OCI-LY1 (cell line): ENCODE results near the gene ADAMTS18.

Source experiments
- H2AFZ ChIP-seq: fragments of 200-600 bp; sonication (generic), shearing (Covaris generic); 2 replicates; pipeline ENCODE4 v1.6.0; 2014; ENCODE audit warnings: antibody characterized with exemption, mild to moderate bottlenecking, low read length
- H3F3A ChIP-seq: fragments of 200-600 bp; sonication (generic), shearing (Covaris generic); 2 replicates; pipeline ENCODE4 v1.6.0; 2014; ENCODE audit warnings: mild to moderate bottlenecking, antibody characterized with exemption, low read length, moderate library complexity; ENCODE audit not compliant: insufficient read depth
- H3K27ac ChIP-seq: fragments of 200-600 bp; sonication (generic); 2 replicates; pipeline ENCODE4 v1.5.1; 2014; ENCODE audit warnings: low read length, mixed run types, mild to moderate bottlenecking, low read depth; ENCODE audit not compliant: poor library complexity, severe bottlenecking
- H3K27me3 ChIP-seq: fragments of 200-600 bp; sonication (generic); 2 replicates; pipeline ENCODE4 v1.6.0; 2014; ENCODE audit warnings: antibody characterized with exemption, mild to moderate bottlenecking, low read length, moderate library complexity; ENCODE audit not compliant: insufficient read depth
- H3K36me3 ChIP-seq: fragments of 200-600 bp; sonication (generic); 2 replicates; pipeline ENCODE4 v1.6.1; 2014; ENCODE audit warnings: mild to moderate bottlenecking, antibody characterized with exemption, low read length, moderate library complexity, mixed read lengths; ENCODE audit not compliant: insufficient read depth
- H3K4me1 ChIP-seq: fragments of 200-600 bp; sonication (generic); 2 replicates; pipeline ENCODE4 v1.5.1; 2014; ENCODE audit warnings: mild to moderate bottlenecking, low read length, moderate library complexity; ENCODE audit not compliant: insufficient read depth, severe bottlenecking
- H3K4me2 ChIP-seq: fragments of 200-600 bp; sonication (generic), shearing (Covaris generic); 2 replicates; pipeline ENCODE4 v1.6.1; 2014; ENCODE audit warnings: low read length
- H3K4me3 ChIP-seq: fragments of 200-600 bp; sonication (generic); 2 replicates; pipeline ENCODE4 v1.5.1; 2014; ENCODE audit warnings: low read length, low read depth, mild to moderate bottlenecking, mixed read lengths; ENCODE audit not compliant: poor library complexity, severe bottlenecking
- H3K79me2 ChIP-seq: fragments of 200-600 bp; shearing (Covaris generic); 2 replicates; pipeline ENCODE4 v1.6.1; 2016; ENCODE audit warnings: mixed run types, low read length, mixed read lengths; ENCODE audit not compliant: insufficient read depth
- H3K9ac ChIP-seq: fragments of 200-600 bp; sonication (generic), shearing (Covaris generic); 2 replicates; pipeline ENCODE4 v1.6.1; 2014; ENCODE audit warnings: mild to moderate bottlenecking, low read length, mixed read lengths
- H3K9me2 ChIP-seq: fragments of 200-600 bp; sonication (generic), shearing (Covaris generic); 2 replicates; pipeline ENCODE4 v1.6.1; 2014; ENCODE audit warnings: low read depth, mild to moderate bottlenecking, low read length, mixed read lengths
- H3K9me3 ChIP-seq: fragments of 200-600 bp; shearing (Covaris generic); 2 replicates; pipeline ENCODE4 v1.6.1; 2014; ENCODE audit warnings: low read length, mixed read lengths
- H4K20me1 ChIP-seq: fragments of 200-600 bp; sonication (generic), shearing (Covaris generic); 2 replicates; pipeline ENCODE4 v1.6.0; 2016; ENCODE audit warnings: mild to moderate bottlenecking, low read length; ENCODE audit not compliant: insufficient read depth
- CTCF ChIP-seq: fragments of 200-600 bp; sonication (generic), shearing (Covaris generic); IDR thresholded peaks from 2 replicates; pipeline ENCODE4 v1.5.1; 2017; ENCODE audit warnings: mild to moderate bottlenecking, antibody characterized with exemption, low read length, moderate library complexity, mixed read lengths
- EZH2 ChIP-seq: fragments of 200-600 bp; sonication (generic), shearing (Covaris generic); IDR thresholded peaks from 2 replicates; pipeline ENCODE4 v1.8.0; 2017; ENCODE audit warnings: borderline replicate concordance, mixed run types, mild to moderate bottlenecking, antibody characterized with exemption, low read length, moderate library complexity, mixed read lengths

Gene ADAMTS18

GRCh38 chr16:77434530-77435271, at the start of gene ADAMTS18:
ADAMTS18 (minus strand) TSS chr16:77435034; CDS start chr16:77434695, 339 bp downstream.
- no peak within 1 kb of the TSS for H3K27ac ChIP-seq
- TF ChIP-seq CTCF, result no peak
- no peaks in the 10 kb centered on the region for H3F3A ChIP-seq
- H3K36me3 ChIP-seq, result no peaks in the 10 kb centered on the region
- no peaks in the 10 kb centered on the region for H4K20me1 ChIP-seq
- H3K9me3 ChIP-seq, result no peaks in the 10 kb centered on the region
- no peaks in the 10 kb centered on the region for H3K9me2 ChIP-seq
- no peak within 1 kb of the TSS for H3K4me2 ChIP-seq
- H3K4me3 ChIP-seq, result no peak within 1 kb of the TSS
- no peak within 1 kb of the TSS for H3K9ac ChIP-seq
- H3K79me2 ChIP-seq, result no peaks in the 10 kb centered on the region
- H3K27me3 ChIP-seq, result no peaks in the 10 kb centered on the region
- no peaks in the 10 kb centered on the region for H3K4me1 ChIP-seq
- no peak within 1 kb of the TSS for H2AFZ ChIP-seq

GRCh38 chr16:77480681-77481315, 46.0 kb upstream of the ADAMTS18 start:
- Histone ChIP-seq H3K27me3 (no peaks in the 10 kb centered on the region), H2AFZ (no peak overlapping the region), H3K4me3 (no peak overlapping the region), H3K4me1 (no peaks in the 10 kb centered on the region), H3K27ac (no peak overlapping the region), H3K36me3 (no peaks in the 10 kb centered on the region), H3K79me2 (no peaks in the 10 kb centered on the region), H3K9me3 (no peaks in the 10 kb centered on the region), H4K20me1 (no peaks in the 10 kb centered on the region), H3K4me2 (no peak overlapping the region), H3F3A (no peaks in the 10 kb centered on the region), H3K9ac (no peak overlapping the region), H3K9me2 (no peaks in the 10 kb centered on the region)
- no peak for TF ChIP-seq EZH2

- H2AFZ ChIP-seq, result no peak overlapping the region
- H3K4me2 ChIP-seq, result no peak overlapping the region
- no peaks in the 10 kb centered on the region for H4K20me1 ChIP-seq
- H3K79me2 ChIP-seq, result no peaks in the 10 kb centered on the region
- no peak overlapping the region for H3K27ac ChIP-seq
- no peaks in the 10 kb centered on the region for H3K9me2 ChIP-seq
- no peaks in the 10 kb centered on the region for H3K4me1 ChIP-seq
- H3K9me3 ChIP-seq, result no peaks in the 10 kb centered on the region
- TF ChIP-seq EZH2 (no peak), CTCF (no peak)
- no peak overlapping the region for H3K9ac ChIP-seq
- no peaks in the 10 kb centered on the region for H3K27me3 ChIP-seq
- H3K36me3 ChIP-seq, result no peaks in the 10 kb centered on the region
- no peak overlapping the region for H3K4me3 ChIP-seq
- no peaks in the 10 kb centered on the region for H3F3A ChIP-seq
Measured at GRCh38 chr16:77472262-77472661, 37.4 kb upstream of the ADAMTS18 start.
